Measurements from ENCODE around the gene TOMM70. TPM values are rescaled to one million over a fixed set of nuclear protein-coding genes. Genes with fewer than 3 reads are reported as not detected.
A peak's percentile ranks its signal among the peaks of the same experiment; 100 is the strongest.

Gene TOMM70
- total RNA-seq, 1 donor from 2014 or later = 36.3 TPM

DNA sequence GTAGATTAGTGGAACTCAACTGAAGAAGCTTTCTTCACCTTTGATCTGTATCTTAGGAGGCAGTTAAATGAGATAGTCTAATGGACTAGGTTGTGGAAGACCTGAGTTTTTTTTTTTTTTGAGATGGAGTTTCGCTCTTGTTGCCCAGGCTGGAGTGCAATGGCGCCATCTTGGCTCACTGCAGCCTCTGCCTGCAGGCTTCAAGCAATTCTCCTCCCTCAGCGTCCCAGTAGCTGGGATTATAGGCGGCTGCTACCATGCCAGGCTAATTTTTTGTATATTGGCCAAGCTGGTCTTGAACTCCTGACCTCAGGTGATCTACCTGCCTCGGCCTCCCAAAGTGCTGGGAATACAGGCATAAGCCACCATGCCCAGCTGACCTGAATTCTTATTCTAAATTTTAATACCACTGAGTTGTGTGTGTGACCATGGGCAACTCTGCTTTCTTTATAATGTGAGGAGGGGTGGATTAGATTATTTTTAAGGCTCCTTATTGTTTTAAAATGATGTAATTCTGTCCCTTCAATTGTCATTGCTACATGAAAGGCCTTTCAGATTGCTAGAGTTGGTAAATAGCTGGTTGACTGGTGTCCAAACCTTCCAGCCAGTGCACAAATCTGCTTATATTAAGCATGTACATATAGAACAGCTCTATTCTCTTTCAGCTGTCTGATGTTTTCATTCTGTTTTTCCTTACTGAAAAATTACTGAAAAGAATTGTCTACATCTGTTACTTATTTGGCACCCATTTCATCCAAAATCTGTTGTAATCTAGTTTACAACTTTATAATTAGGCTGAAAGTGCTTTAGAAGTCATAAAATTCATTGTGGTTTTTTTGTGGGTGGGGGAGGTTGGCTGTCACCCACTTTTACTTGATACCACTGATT is 2.7 kb upstream of the TOMM70 start:
- Mint-ChIP-seq H3K9me3 (ENCODE audit: unreplicated experiment) (peaks cover 15% of the 10 kb centered on the region), H3K4me1 (ENCODE audit: unreplicated experiment) (peaks cover 41% of the 10 kb centered on the region), H3K27ac (ENCODE audit: unreplicated experiment) (peak overlapping the region; percentile 99), H3K4me3 (ENCODE audit: unreplicated experiment) (peak overlapping the region; percentile 98), H3K27me3 (ENCODE audit: unreplicated experiment) (no peaks in the 10 kb centered on the region), H3K36me3 (ENCODE audit: unreplicated experiment) (peaks cover 13% of the 10 kb centered on the region)
- no peak for DNase-seq (ENCODE audit: extremely low spot score, unreplicated experiment)
- TF ChIP-seq, protein P1, sequence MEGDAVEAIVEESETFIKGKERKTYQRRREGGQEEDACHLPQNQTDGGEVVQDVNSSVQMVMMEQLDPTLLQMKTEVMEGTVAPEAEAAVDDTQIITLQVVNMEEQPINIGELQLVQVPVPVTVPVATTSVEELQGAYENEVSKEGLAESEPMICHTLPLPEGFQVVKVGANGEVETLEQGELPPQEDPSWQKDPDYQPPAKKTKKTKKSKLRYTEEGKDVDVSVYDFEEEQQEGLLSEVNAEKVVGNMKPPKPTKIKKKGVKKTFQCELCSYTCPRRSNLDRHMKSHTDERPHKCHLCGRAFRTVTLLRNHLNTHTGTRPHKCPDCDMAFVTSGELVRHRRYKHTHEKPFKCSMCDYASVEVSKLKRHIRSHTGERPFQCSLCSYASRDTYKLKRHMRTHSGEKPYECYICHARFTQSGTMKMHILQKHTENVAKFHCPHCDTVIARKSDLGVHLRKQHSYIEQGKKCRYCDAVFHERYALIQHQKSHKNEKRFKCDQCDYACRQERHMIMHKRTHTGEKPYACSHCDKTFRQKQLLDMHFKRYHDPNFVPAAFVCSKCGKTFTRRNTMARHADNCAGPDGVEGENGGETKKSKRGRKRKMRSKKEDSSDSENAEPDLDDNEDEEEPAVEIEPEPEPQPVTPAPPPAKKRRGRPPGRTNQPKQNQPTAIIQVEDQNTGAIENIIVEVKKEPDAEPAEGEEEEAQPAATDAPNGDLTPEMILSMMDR (IDR thresholded peaks at IDR 0.05) = no peak

DNA sequence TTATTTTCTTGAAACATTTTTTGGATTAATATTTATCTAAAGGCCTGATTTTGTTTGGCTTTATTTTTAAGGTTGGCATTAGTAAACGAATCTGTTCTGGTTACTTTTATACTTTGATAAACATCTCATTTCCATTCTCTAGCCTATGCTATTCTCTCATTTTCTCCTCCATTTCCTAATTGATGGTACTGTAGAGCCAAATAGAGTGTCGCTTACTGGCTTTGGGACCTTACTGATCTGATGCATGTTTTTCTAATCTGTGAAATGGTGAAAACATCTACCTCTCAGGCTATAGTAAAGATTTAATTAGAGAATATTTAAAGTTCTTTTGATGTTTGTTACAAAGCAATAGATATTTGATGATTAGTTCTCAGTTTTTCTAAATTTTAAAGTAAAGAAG is 2.0 kb upstream of the TOMM70 start:
- Mint-ChIP-seq H3K9me3 (ENCODE audit: unreplicated experiment) (peaks cover 15% of the 10 kb centered on the region), H3K4me1 (ENCODE audit: unreplicated experiment) (peaks cover 45% of the 10 kb centered on the region), H3K27me3 (ENCODE audit: unreplicated experiment) (no peaks in the 10 kb centered on the region), H3K4me3 (ENCODE audit: unreplicated experiment) (peak overlapping the region; percentile 98), H3K27ac (ENCODE audit: unreplicated experiment) (peak overlapping the region; percentile 99), H3K36me3 (ENCODE audit: unreplicated experiment) (peaks cover 11% of the 10 kb centered on the region)
- TF ChIP-seq, protein P1 (IDR thresholded peaks at IDR 0.05) = no peak
- no peak for DNase-seq (ENCODE audit: extremely low spot score, unreplicated experiment)

DNA sequence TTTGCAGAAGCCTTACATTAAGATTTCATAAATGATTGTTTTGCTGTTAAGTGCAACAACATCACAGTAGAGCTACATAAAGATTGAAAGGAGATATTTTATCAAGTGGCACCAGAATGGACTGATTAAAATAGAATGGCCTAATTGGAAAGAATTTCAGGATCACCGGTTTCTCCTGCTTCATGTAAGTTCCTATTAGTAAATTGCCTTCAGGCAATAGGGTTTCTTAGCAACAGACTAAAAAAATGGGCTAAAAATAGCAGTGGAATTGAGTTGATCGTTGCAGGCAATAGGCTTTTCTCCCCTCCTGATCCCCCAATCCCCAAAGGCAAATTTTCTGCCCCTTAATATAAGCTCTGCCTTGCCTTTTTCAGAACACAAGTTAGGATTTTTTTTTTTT is 1.4 kb upstream of the TOMM70 start:
- TF ChIP-seq, protein P1 (IDR thresholded peaks at IDR 0.05) = no peak
- peak overlapping the region; percentile 98 for H3K4me3 Mint-ChIP-seq (ENCODE audit: unreplicated experiment)
- no peaks in the 10 kb centered on the region for H3K27me3 Mint-ChIP-seq (ENCODE audit: unreplicated experiment)
- H3K27ac Mint-ChIP-seq (ENCODE audit: unreplicated experiment) = peak overlapping the region; percentile 99
- H3K36me3 Mint-ChIP-seq (ENCODE audit: unreplicated experiment) = peaks cover 8% of the 10 kb centered on the region
- no peak for DNase-seq (ENCODE audit: extremely low spot score, unreplicated experiment)
- H3K9me3 Mint-ChIP-seq (ENCODE audit: unreplicated experiment) = peaks cover 8% of the 10 kb centered on the region
- H3K4me1 Mint-ChIP-seq (ENCODE audit: unreplicated experiment) = peaks cover 49% of the 10 kb centered on the region

DNA sequence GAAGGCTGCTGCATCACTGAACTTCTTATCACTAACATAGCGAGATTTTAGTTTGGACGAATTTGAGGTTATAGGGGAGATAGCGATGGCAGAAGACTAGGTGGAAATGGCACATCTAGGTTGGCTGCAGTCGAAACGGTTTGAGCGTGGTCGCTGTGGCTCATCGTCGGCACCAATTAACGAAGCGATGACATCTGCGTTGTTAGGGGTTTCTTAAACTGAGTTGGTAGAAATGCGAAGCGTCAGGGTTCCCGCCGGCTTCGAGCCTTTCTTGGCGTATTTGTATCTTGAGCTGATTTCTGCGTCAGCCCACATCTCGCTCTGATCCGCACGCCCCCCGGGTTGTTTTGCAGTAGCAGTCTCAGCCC is 769 bp upstream of the TOMM70 start:
- Mint-ChIP-seq H3K4me3 (ENCODE audit: unreplicated experiment) (peak overlapping the region; percentile 98), H3K4me1 (ENCODE audit: unreplicated experiment) (peaks cover 53% of the 10 kb centered on the region), H3K9me3 (ENCODE audit: unreplicated experiment) (peaks cover 3% of the 10 kb centered on the region), H3K36me3 (ENCODE audit: unreplicated experiment) (peaks cover 3% of the 10 kb centered on the region), H3K27me3 (ENCODE audit: unreplicated experiment) (no peaks in the 10 kb centered on the region), H3K27ac (ENCODE audit: unreplicated experiment) (peak overlapping the region; percentile 99)
- DNase-seq (ENCODE audit: extremely low spot score, unreplicated experiment) = no peak
- TF ChIP-seq, protein P1 (IDR thresholded peaks at IDR 0.05) = no peak

DNA sequence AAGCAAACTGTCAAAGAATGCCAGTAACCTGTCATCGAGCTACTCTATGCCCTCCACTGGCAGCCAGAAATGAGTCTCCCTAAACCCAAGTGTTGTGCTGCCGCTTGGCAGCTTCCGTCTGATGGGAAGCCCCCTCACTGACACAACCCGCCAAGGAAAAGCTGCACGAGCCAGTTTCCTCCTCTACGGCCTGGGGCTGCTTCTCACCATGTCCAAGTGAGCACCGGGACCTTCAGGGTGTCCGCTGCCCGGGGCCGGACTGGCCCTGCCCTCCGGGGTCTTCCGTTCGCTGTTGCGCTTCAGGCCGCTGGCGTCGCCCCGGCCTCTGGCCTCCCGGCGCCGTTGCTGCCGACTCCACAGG is 490 bp downstream of the TOMM70 start:
- Mint-ChIP-seq H3K9me3 (ENCODE audit: unreplicated experiment) (peaks cover 3% of the 10 kb centered on the region), H3K36me3 (ENCODE audit: unreplicated experiment) (no peaks in the 10 kb centered on the region), H3K27ac (ENCODE audit: unreplicated experiment) (peak overlapping the region; percentile 87), H3K4me3 (ENCODE audit: unreplicated experiment) (peak overlapping the region; percentile 98), H3K27me3 (ENCODE audit: unreplicated experiment) (no peaks in the 10 kb centered on the region), H3K4me1 (ENCODE audit: unreplicated experiment) (peaks cover 57% of the 10 kb centered on the region)
- DNase-seq (ENCODE audit: extremely low spot score, unreplicated experiment) = peak; percentile 84
- TF ChIP-seq, protein P1 (IDR thresholded peaks at IDR 0.05) = no peak

Data from osteocyte (in vitro differentiated cells).